Duodenal mucosa (tissue), 2 donors: ENCODE measurements around the gene CYSLTR2.
A peak's percentile ranks its signal among the peaks of the same experiment; 100 is the strongest.

Experiments used
- H3K27ac ChIP-seq: one replicate; pipeline ENCODE4 v1.7.0; 2013; ENCODE audit warnings: low read depth, low read length
- H3K27me3 ChIP-seq, 2 donors: one replicate each; pipeline ENCODE4 v1.7.0; 2013; ENCODE audit warnings: low read length in 2 of 2, control low read depth in 1 of 2; ENCODE audit not compliant: insufficient read depth in 2 of 2, control insufficient read depth in 1 of 2
- H3K36me3 ChIP-seq, 2 donors: one replicate each; pipeline ENCODE4 v1.7.0; 2013; ENCODE audit warnings: low read length in 2 of 2, control low read depth in 1 of 2; ENCODE audit not compliant: insufficient read depth in 2 of 2, control insufficient read depth in 1 of 2
- H3K4me1 ChIP-seq, 2 donors: one replicate each; pipeline ENCODE4 v1.7.0; 2013; ENCODE audit warnings: low read length in 2 of 2, control low read depth in 1 of 2; ENCODE audit not compliant: insufficient read depth in 2 of 2, control insufficient read depth in 1 of 2
- H3K4me3 ChIP-seq, 2 donors: one replicate each; pipeline ENCODE4 v1.7.0; 2013; ENCODE audit warnings: low read length in 2 of 2, low read depth in 1 of 2
- H3K9ac ChIP-seq, 2 donors: one replicate each; pipeline ENCODE4 v1.7.0; 2013; ENCODE audit warnings: low read length in 2 of 2, low read depth in 1 of 2
- H3K9me3 ChIP-seq, 2 donors: one replicate each; pipeline ENCODE4 v1.7.0; 2013; ENCODE audit warnings: low read length in 2 of 2, control low read depth in 1 of 2; ENCODE audit not compliant: control insufficient read depth in 1 of 2

The CYSLTR2 gene

DNA sequence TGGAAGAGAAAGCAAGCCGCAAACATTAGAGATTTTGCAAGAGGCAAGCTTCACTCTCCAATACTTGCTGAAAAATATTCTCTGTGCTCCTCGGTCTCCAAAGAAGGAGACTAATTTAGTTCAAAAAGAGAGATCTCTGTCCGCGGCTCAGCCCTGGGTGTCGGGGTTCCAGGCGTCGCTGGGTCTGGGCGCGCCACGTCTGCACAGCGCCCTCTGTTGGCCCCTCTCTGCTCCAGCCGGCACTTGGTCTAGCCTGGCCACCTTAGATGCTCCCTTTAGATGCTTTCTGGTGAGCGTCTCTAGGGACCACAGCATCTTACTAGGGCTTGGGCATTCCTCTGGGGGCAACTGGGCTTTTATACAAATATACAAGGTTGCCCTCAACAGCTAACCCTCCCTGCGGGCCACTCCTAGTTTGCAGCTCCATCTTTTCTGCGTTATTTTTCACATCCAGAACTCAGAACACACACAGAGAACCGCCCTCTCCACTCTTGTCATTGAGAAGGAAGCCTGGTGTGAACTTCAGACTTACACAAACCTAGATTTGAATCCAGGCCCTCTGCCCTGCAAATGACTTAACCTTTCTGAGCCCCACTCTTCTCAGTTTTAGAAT is 78.3 kb downstream of the CYSLTR2 start:
- Histone ChIP-seq H3K4me1 (no peaks in the 10 kb centered on the region), H3K4me3 (peak overlapping the region; percentile 40 to 51), H3K36me3 (no peaks in the 10 kb centered on the region), H3K9me3 (no peaks in the 10 kb centered on the region), H3K9ac (no peak overlapping the region), H3K27me3 (no peaks in the 10 kb centered on the region), H3K27ac (no peak overlapping the region)

DNA sequence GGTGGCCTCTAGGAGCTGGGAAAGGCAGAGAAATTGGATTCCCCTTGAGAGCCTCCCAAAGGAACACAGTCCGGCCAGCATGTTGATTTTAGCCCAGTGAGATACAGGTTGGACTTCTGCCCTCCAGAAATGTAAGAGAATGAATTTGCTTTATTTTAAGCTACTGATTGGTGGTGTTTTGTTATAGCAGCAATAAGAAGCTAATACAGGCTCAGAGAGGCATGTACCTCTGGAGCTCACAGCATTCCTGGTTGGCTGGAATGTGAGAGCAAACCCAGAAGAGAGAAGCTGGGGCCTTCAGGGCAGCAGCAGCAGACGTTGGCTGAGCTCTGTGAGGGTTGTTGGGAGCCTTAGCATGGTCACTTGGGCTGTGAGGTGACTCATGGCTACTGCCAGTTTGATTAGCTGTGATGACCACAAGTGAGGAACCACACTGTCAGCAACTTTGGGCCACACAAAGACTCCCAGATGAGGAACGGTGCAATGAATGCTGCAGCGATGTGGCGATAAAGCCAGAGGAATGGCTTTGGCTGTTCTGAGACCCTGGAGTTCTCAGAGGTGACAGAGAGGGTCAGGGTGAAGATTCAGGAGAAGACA is 80.1 kb downstream of the CYSLTR2 start:
- Histone ChIP-seq H3K4me3 (no peak overlapping the region), H3K9ac (no peak overlapping the region), H3K4me1 (peaks cover 0 to 6% of the 10 kb centered on the region in 2 donors), H3K36me3 (no peaks in the 10 kb centered on the region), H3K27me3 (no peaks in the 10 kb centered on the region), H3K9me3 (no peaks in the 10 kb centered on the region), H3K27ac (no peak overlapping the region)

DNA sequence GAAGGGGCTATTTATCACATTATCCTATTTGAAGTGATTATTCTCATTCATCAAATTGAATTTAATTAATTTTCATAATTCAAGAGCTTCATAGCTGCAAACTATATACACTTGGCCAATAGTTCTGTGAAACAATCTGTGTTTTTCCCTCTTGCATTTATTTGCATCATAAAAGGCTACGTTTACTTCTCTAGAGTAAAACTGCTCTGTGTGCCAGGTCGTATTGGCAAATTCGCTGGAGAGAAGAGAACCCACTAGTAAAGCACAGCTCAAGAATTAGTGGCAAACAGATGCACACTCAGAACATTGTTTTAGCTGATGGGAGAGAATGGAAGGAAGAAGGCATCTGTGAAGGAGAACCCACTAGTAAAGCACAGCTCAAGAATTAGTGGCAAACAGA is 81.8 kb downstream of the CYSLTR2 start:
- H3K27me3 ChIP-seq, result no peaks in the 10 kb centered on the region
- H3K4me1 ChIP-seq, result peaks cover 0 to 6% of the 10 kb centered on the region in 2 donors
- no peak overlapping the region for H3K4me3 ChIP-seq
- no peak overlapping the region for H3K9ac ChIP-seq
- H3K27ac ChIP-seq, result no peak overlapping the region
- no peaks in the 10 kb centered on the region for H3K9me3 ChIP-seq
- H3K36me3 ChIP-seq, result no peaks in the 10 kb centered on the region

DNA sequence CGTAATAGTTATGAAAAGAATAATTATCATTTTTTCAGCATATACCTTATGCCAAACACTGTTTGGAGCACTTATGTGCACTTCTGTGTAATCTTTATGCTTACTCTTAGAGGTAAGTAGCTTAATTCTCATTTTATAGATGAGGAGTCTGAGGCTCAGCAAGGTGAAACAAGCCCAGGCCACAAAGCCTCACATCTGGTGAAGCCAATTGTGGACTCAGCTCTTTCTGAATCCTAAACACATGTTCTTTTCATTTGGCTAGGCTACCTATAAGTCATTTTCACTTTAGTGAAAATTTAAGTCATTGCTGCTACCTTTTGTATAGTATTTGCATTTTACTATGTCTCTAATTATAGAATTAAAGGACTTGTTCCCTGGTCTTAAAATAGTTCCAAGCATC is 84.0 kb downstream of the CYSLTR2 start:
- Histone ChIP-seq H3K4me1 (peaks cover 0 to 6% of the 10 kb centered on the region in 2 donors), H3K27ac (no peak overlapping the region), H3K36me3 (no peaks in the 10 kb centered on the region), H3K27me3 (no peaks in the 10 kb centered on the region), H3K4me3 (no peak overlapping the region), H3K9ac (no peak overlapping the region), H3K9me3 (no peaks in the 10 kb centered on the region)

DNA sequence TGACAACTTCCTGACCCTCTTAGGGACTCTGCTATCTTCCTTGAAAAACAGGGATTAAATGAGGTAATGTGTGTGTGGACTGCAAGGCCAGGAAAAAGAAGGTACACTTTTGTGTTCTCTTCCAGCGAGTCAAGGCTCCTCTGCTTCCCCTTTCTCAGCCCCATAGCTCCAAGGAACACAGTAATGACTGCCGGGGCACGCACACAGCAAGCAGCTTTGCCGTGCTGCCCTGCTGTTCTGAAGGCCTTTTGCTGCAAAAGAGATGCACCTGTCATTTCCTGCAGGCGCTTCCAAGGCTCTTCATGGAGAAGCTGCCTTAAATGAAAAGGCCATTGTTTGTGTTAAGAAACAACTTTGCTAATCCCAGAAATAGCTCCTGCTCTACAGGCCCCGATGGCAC is 84.6 kb downstream of the CYSLTR2 start:
- Histone ChIP-seq H3K27ac (no peak overlapping the region), H3K9ac (no peak overlapping the region), H3K9me3 (no peaks in the 10 kb centered on the region), H3K36me3 (no peaks in the 10 kb centered on the region), H3K4me1 (peaks cover 0 to 6% of the 10 kb centered on the region in 2 donors), H3K27me3 (no peaks in the 10 kb centered on the region), H3K4me3 (no peak overlapping the region)

DNA sequence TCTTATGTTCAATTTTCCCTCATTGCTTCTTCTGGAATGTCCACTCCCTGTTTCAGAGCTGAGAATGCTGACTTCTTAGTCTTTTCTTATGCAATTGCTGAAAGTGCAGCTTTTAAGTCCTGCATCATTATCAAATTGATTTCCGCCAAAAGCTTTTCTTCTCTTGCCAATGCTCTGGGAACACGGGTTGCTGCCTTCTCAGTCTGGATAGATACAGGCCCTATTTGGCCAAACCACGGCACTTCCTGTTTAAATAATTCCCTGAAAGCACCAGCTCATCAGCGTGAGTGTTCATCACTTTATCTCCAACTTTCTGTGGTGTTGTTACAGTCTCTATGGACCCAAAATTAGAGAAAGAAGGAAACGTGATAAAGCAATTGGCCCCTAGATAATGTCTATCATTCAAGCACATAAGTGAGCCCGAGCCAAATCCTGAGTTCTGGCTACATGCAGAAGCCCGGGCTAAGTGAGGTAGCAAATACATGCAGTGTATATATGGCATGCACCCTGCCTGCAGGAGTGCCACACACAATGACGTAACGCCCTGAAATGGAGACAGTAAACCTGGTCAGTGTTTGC is 85.7 kb downstream of the CYSLTR2 start:
- H3K4me3 ChIP-seq, result no peak overlapping the region
- no peak overlapping the region for H3K27ac ChIP-seq
- H3K9ac ChIP-seq, result no peak overlapping the region
- H3K36me3 ChIP-seq, result no peaks in the 10 kb centered on the region
- no peaks in the 10 kb centered on the region for H3K27me3 ChIP-seq
- peaks cover 0 to 6% of the 10 kb centered on the region in 2 donors for H3K4me1 ChIP-seq
- H3K9me3 ChIP-seq, result no peaks in the 10 kb centered on the region

DNA sequence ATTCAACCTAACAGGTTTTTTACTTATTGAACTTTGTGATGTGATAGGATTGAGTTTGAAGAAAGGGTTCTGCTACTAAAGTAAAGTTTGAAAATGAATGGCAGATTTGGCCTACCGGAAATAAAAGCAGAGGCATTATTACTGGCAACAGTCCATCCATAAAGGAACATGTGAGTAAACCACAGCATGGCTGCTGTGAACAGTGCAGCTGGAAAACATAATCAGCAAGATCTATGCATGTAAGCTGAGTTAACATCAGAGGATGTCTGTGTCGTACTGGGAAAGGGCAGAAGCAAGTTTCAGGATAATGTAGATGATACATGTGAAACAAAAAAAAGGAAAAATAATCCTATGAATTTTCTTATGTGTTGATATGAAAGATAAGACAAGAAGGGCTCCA is 87.6 kb downstream of the CYSLTR2 start:
- Histone ChIP-seq H3K27ac (no peak overlapping the region), H3K4me1 (peaks cover 0 to 6% of the 10 kb centered on the region in 2 donors), H3K36me3 (no peaks in the 10 kb centered on the region), H3K4me3 (no peak overlapping the region), H3K27me3 (no peaks in the 10 kb centered on the region), H3K9ac (no peak overlapping the region), H3K9me3 (no peaks in the 10 kb centered on the region)

DNA sequence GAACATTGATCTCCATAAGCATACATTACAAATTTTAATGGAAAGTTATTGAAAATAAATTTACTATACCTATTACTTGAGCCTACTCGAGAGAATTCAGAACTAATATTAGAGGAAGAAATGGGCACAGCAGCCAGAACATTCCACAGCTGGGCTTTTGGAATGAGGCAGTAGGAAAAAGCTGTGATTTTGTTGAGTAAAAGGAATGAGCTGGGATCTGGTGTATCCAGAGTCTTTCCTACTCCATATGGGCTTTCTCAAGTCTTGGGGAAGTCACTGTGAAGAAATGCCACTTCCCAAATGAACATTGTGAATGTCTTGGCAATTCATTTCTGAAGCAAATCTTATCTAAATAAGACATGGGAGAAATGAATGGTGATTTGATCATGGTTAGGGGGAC is 93.1 kb downstream of the CYSLTR2 start:
- Histone ChIP-seq H3K9me3 (no peaks in the 10 kb centered on the region), H3K4me3 (no peak overlapping the region), H3K27me3 (no peaks in the 10 kb centered on the region), H3K27ac (no peak overlapping the region), H3K36me3 (no peaks in the 10 kb centered on the region), H3K9ac (no peak overlapping the region), H3K4me1 (peaks cover 0 to 10% of the 10 kb centered on the region in 2 donors)

DNA sequence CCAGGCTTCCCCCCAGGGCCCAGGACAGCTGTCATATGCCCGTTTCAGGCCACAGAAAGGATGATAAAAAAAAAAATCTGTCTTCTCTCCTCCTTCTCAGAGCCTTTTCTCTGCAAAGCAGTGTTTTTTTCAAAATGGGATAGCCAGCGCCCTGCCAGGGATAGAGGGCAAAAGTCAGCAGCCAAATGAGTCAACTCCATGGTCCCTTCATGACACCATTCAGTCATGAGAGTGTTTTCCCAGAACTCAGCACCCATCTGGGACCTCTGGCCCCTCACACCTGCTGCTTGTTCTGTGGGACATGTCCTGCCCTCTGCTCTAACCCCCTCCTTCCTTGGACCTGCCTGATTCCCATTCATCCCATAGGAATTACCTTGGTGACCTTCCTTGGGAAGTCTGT is 95.0 kb downstream of the CYSLTR2 start:
- Histone ChIP-seq H3K4me3 (no peak overlapping the region), H3K9me3 (no peaks in the 10 kb centered on the region), H3K27me3 (no peaks in the 10 kb centered on the region), H3K4me1 (peaks cover 0 to 10% of the 10 kb centered on the region in 2 donors), H3K36me3 (no peaks in the 10 kb centered on the region), H3K9ac (no peak overlapping the region), H3K27ac (no peak overlapping the region)

DNA sequence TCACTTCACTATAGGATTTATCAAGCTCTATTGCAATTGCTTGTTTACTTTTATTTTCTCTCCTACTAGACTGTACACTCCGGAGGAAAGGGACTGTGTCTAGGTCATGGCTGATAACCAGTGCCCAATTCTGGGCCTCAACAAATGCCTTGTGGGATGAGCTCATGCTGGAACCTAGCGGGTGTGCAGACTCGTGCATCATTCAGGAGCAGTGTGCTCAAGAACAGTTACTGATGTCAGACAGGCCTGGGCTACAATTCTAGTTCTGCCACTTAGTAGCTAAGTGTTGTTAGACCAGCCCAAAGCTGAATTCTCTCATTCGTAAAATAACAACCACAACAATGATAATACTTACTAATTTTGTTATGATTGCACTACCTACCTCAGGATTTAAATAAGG is 95.4 kb downstream of the CYSLTR2 start:
- Histone ChIP-seq H3K27me3 (no peaks in the 10 kb centered on the region), H3K9me3 (no peaks in the 10 kb centered on the region), H3K36me3 (no peaks in the 10 kb centered on the region), H3K4me3 (no peak overlapping the region), H3K4me1 (peaks cover 0 to 10% of the 10 kb centered on the region in 2 donors), H3K9ac (no peak overlapping the region), H3K27ac (no peak overlapping the region)
